Smooth muscle cell (in vitro differentiated cells): ENCODE measurements around the gene IBTK. TPM values are rescaled to one million over a fixed set of nuclear protein-coding genes. Genes with fewer than 3 reads are reported as not detected.

Experiments used
- DNase-seq: peaks from one replicate; lab custom pipeline; 2025; ENCODE audit not compliant: unreplicated experiment; lab: John Stamatoyannopoulos, UW
- H2AFZ ChIP-seq: fragments of 200-600 bp; sonication (generic); 2 replicates; pipeline ENCODE4 v1.6.0; 2016; ENCODE audit warnings: antibody characterized with exemption, low read depth, mild to moderate bottlenecking
- H3F3A ChIP-seq: fragments of 200-600 bp; sonication (generic); 2 replicates; pipeline ENCODE4 v1.6.0; 2017; ENCODE audit warnings: antibody characterized with exemption, low read depth
- H3K27ac ChIP-seq: fragments of 200-600 bp; sonication (generic); 2 replicates; pipeline ENCODE4 v1.5.1; 2016; ENCODE audit warnings: low read depth, mild to moderate bottlenecking
- H3K27me3 ChIP-seq: fragments of 200-600 bp; sonication (generic); 2 replicates; pipeline ENCODE4 v1.6.1; 2016; ENCODE audit warnings: low read depth, mild to moderate bottlenecking
- H3K36me3 ChIP-seq: fragments of 200-600 bp; sonication (generic); 2 replicates; pipeline ENCODE4 v1.5.1; 2016; ENCODE audit warnings: low read depth
- H3K4me1 ChIP-seq: fragments of 200-600 bp; sonication (generic); 2 replicates; pipeline ENCODE4 v1.5.1; 2016; ENCODE audit warnings: low read depth
- H3K4me2 ChIP-seq: fragments of 200-600 bp; sonication (generic); 2 replicates; pipeline ENCODE4 v1.6.0; 2016; ENCODE audit warnings: mild to moderate bottlenecking
- H3K4me3 ChIP-seq: fragments of 200-600 bp; sonication (generic); 2 replicates; pipeline ENCODE4 v1.5.1; 2016; ENCODE audit warnings: mild to moderate bottlenecking
- H3K79me2 ChIP-seq: fragments of 200-600 bp; sonication (generic); 2 replicates; pipeline ENCODE4 v1.6.0; 2016; ENCODE audit warnings: low read depth, mild to moderate bottlenecking
- H3K9ac ChIP-seq: fragments of 200-600 bp; sonication (generic); 2 replicates; pipeline ENCODE4 v1.6.0; 2016; ENCODE audit warnings: low read depth
- H3K9me3 ChIP-seq: fragments of 200-600 bp; sonication (generic); replicated peaks from 2 replicates; pipeline ENCODE4 v1.5.1; 2016; ENCODE audit warnings: low read depth
- H4K20me1 ChIP-seq: fragments of 200-600 bp; sonication (generic); 2 replicates; pipeline ENCODE4 v1.6.0; 2016; ENCODE audit warnings: low read depth
- WGBS: methylation state at CpG from one replicate; pipeline ENCODE4 v1.1.7; 2016; ENCODE audit warnings: low lambda C conversion rate; 5-methylcytosine and 5-hydroxymethylcytosine counted together
- polyA plus RNA-seq: library from polyadenylated mRNA; unstranded; fragments of >200 nt; fragmentation: Nextera tagmentation; extraction: Ambion mirVana; gene quantifications from 2 replicates; pipeline ENCODE4 v1.2.1, GENCODE V29; 2016
- total RNA-seq: library from RNA; depleted of rRNA; stranded (reverse); fragments of >200 nt; gene quantifications from 2 replicates; pipeline ENCODE4 v1.2.3, GENCODE V29; 2014
- TF ChIP-seq, protein P1 (sequence below): fragments of 200-600 bp; sonication (generic); IDR thresholded peaks from 2 replicates; pipeline ENCODE4 v1.5.1; 2017; ENCODE audit warnings: borderline replicate concordance, mild to moderate bottlenecking, antibody characterized with exemption; ENCODE audit not compliant: insufficient read depth, poor library complexity, severe bottlenecking

The IBTK gene
- total and polyA plus RNA-seq, 2 experiments from 2014 or later, result 21.6 to 50.7 TPM

DNA sequence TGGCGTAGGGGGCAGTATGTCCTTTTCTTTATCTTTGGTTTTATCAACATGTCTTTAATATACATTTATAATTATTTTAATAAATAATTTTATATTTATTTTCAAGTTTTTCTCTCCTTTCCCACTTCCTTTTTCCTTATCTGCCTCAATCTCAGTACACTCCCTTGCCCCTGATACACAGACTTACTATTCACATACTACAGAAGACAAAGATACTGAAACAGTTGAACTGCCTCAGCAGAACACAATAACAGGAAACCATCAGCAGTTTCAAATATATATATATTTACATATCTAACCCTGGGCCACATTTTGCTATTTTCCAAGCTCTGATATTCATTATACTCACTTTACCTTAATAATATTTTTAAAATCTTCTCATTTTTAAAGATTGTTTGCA lies 19.8 kb downstream of the IBTK start:
- no peak overlapping the region for H3K9ac ChIP-seq
- H3K4me2 ChIP-seq, result no peak overlapping the region
- peaks cover 47% of the 10 kb centered on the region for H3K36me3 ChIP-seq
- TF ChIP-seq, protein P1, sequence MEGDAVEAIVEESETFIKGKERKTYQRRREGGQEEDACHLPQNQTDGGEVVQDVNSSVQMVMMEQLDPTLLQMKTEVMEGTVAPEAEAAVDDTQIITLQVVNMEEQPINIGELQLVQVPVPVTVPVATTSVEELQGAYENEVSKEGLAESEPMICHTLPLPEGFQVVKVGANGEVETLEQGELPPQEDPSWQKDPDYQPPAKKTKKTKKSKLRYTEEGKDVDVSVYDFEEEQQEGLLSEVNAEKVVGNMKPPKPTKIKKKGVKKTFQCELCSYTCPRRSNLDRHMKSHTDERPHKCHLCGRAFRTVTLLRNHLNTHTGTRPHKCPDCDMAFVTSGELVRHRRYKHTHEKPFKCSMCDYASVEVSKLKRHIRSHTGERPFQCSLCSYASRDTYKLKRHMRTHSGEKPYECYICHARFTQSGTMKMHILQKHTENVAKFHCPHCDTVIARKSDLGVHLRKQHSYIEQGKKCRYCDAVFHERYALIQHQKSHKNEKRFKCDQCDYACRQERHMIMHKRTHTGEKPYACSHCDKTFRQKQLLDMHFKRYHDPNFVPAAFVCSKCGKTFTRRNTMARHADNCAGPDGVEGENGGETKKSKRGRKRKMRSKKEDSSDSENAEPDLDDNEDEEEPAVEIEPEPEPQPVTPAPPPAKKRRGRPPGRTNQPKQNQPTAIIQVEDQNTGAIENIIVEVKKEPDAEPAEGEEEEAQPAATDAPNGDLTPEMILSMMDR, result no peak
- H3K27me3 ChIP-seq, result no peaks in the 10 kb centered on the region
- H3K4me1 ChIP-seq, result no peaks in the 10 kb centered on the region
- H3K9me3 ChIP-seq, result no peaks in the 10 kb centered on the region
- H3K79me2 ChIP-seq, result peaks cover 21% of the 10 kb centered on the region
- H3K27ac ChIP-seq, result no peak overlapping the region
- peaks cover 33% of the 10 kb centered on the region for H4K20me1 ChIP-seq
- 95% methylated on average over 1 of the region's 1 CpG for WGBS
- H3F3A ChIP-seq, result no peaks in the 10 kb centered on the region
- H2AFZ ChIP-seq, result no peak overlapping the region
- no peak for DNase-seq
- H3K4me3 ChIP-seq, result no peak overlapping the region

DNA sequence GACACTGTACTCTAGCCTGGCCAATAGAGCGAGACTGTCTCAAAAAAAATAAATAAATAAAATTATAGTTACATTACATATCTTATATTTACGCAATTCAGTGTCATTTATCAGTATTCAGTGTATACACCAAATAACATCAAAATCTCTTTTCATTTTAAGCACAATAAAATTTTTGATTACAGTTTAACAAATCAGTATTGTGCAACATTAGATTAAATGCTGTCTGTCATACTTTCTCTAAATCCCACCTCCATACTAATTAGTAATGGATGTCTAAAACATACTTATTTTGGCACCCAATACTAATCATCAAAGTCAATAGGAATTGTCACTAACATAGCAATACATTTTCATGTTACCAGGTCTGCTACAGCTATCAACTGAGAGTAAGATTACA lies 27.4 kb downstream of the IBTK start:
- TF ChIP-seq, protein P1, result no peak
- Histone ChIP-seq H3K27ac (no peak overlapping the region), H3K27me3 (no peaks in the 10 kb centered on the region), H3K4me1 (no peaks in the 10 kb centered on the region), H3K4me2 (no peak overlapping the region), H3K36me3 (peaks cover 28% of the 10 kb centered on the region), H3K9me3 (no peaks in the 10 kb centered on the region), H3K4me3 (no peak overlapping the region), H2AFZ (no peak overlapping the region), H4K20me1 (peaks cover 16% of the 10 kb centered on the region), H3F3A (no peaks in the 10 kb centered on the region), H3K79me2 (no peaks in the 10 kb centered on the region), H3K9ac (no peak overlapping the region)
- DNase-seq, result no peak
- WGBS, result 100% methylated on average over 2 of the region's 2 CpGs

DNA sequence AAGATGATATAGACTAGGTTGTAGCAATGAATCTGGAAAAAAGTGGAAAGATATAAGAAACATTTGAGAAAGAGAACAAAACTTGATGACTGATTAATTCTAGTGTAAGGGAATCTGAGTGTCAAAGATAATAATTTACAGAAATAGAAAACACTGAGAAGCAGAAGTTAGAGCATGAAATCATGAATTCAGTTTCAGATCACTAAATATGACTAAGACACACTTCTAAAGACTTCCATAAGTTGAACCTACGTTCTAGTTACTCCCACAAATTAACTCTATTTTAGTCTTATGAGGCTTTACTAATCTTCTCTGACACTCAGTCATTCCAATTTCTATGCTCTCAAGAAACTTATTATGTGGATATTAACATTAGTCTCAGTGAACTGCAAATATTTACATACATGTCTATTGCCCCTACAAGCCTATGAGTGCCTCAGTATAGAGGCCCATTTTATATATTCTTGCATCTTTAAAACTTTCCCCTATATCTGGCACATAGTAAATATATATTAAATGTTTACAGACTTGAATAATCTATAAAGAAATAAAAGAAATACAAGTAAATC lies 30.4 kb downstream of the IBTK start:
- H3K36me3 ChIP-seq, result peaks cover 37% of the 10 kb centered on the region

DNA sequence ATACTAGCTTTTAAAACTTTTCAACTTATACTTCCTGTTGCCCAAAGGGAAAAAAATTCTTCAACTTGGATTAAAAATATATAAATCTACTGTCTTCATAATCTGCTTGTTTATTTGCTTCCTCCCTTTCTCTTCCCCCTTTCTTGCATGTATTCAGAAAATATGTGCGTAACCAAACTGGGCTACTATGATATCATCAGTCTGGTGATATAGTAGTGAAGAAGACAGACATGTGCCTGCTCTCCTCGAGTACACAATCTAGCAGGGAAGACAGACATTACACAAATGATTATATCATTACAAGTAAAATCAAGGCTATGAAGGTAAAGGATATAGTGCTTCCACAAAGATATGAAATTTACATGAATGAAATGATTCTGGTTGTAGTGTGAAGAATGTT lies 31.0 kb downstream of the IBTK start:
- Histone ChIP-seq H3K27me3 (no peaks in the 10 kb centered on the region), H3K27ac (no peak overlapping the region), H4K20me1 (peaks cover 12% of the 10 kb centered on the region), H3K36me3 (peaks cover 37% of the 10 kb centered on the region), H3F3A (no peaks in the 10 kb centered on the region), H3K9me3 (no peaks in the 10 kb centered on the region), H3K9ac (no peak overlapping the region), H3K4me2 (no peak overlapping the region), H3K79me2 (no peaks in the 10 kb centered on the region), H3K4me1 (no peaks in the 10 kb centered on the region), H2AFZ (no peak overlapping the region), H3K4me3 (no peak overlapping the region)
- WGBS, result 64% methylated on average over 2 of the region's 2 CpGs
- DNase-seq, result no peak
- TF ChIP-seq, protein P1, result no peak

More for the DNA sequence above, 30.4 kb downstream of the IBTK start:
- H3K79me2 ChIP-seq, result no peaks in the 10 kb centered on the region
- no peak overlapping the region for H2AFZ ChIP-seq
- H3K27me3 ChIP-seq, result no peaks in the 10 kb centered on the region
- TF ChIP-seq, protein P1, result no peak
- no peaks in the 10 kb centered on the region for H3F3A ChIP-seq
- DNase-seq, result no peak
- H3K9me3 ChIP-seq, result no peaks in the 10 kb centered on the region
- no peaks in the 10 kb centered on the region for H3K4me1 ChIP-seq
- no peak overlapping the region for H3K9ac ChIP-seq
- no peak overlapping the region for H3K4me3 ChIP-seq
- 73% methylated on average over 1 of the region's 1 CpG for WGBS
- H3K27ac ChIP-seq, result no peak overlapping the region
- H3K4me2 ChIP-seq, result no peak overlapping the region
- H4K20me1 ChIP-seq, result peaks cover 16% of the 10 kb centered on the region
